HepG2 (cell line): Measurements from ENCODE around the gene CDH23. TPM values are rescaled to one million over a fixed set of nuclear protein-coding genes. Genes with fewer than 3 reads are reported as not detected.

ENCODE experiments used
- ATAC-seq: fragments of 200-7000 bp; cut with Tn5 transposase; 3 replicates; pipeline ENCODE4 v1.9.1; 2020; ENCODE audit warnings: mild to moderate bottlenecking, moderate library complexity
- BruUV-seq: library from RNA; stranded (reverse); fragments of 400-500 nt; replicated peaks from 2 replicates; lab custom pipeline; 2021; lab: Mats Ljungman, UMichigan
- CTCF ChIA-PET: fragments of 300-600 bp; formaldehyde crosslinking; extraction: SDS; loops from one replicate; lab custom pipeline; 2021; ENCODE audit warnings: low total read pairs, inconsistent platforms, low intra/inter-chr PET ratio; lab: Yijun Ruan, JAX
- POLR2A ChIA-PET: fragments of 350-600 bp; sonication (Branson Sonifier 250); formaldehyde crosslinking; loops from one replicate; lab custom pipeline; 2020; ENCODE audit warnings: antibody characterized with exemption, inconsistent platforms; lab: Yijun Ruan, JAX
- DNase-seq: peaks from one replicate; pipeline ENCODE4 v3.0.0-alpha.2; 2015; ENCODE audit warnings: low spot score
- FAIRE-seq: peaks from 3 replicates; lab custom pipeline; 2011; peaks lifted over from hg19 to GRCh38; lab: Jason Lieb, UNC
- H2AFZ ChIP-seq: one replicate; pipeline ENCODE4 v1.6.1; 2011; ENCODE audit warnings: low read length, inconsistent platforms
- H3K27ac ChIP-seq: fragments of 300-600 bp; 3 replicates; pipeline ENCODE4 v1.8.0; 2011; ENCODE audit warnings: mixed run types, mild to moderate bottlenecking, mixed read lengths, low read length, inconsistent platforms; ENCODE audit not compliant: insufficient read depth; ENCODE audit errors: extremely low read length
- H3K27me3 ChIP-seq, 2 experiments: fragments of 200-600 bp in 1 of 2; 2 replicates in 1 of 2; 3 replicates in 1 of 2; pipeline versions ENCODE4 v1.6.0 to v1.8.0; 2011; ENCODE audit warnings: low read length in 2 of 2, mild to moderate bottlenecking in 2 of 2, moderate library complexity in 2 of 2, inconsistent platforms in 1 of 2; ENCODE audit not compliant: insufficient read depth in 2 of 2, control insufficient read depth in 1 of 2
- H3K36me3 ChIP-seq, 2 experiments: fragments of 200-600 bp in 1 of 2; replicated peaks in 1 of 2; 2 replicates in 1 of 2; 3 replicates in 1 of 2; pipeline versions ENCODE4 v1.5.1 to v1.8.0; 2011; ENCODE audit warnings: low read length in 2 of 2, inconsistent platforms in 1 of 2; ENCODE audit not compliant: insufficient read depth in 2 of 2, control insufficient read depth in 1 of 2
- H3K4me1 ChIP-seq: 2 replicates; pipeline ENCODE4 v1.5.1; 2012; ENCODE audit warnings: low read length, inconsistent platforms; ENCODE audit not compliant: insufficient read depth
- H3K4me2 ChIP-seq: 2 replicates; pipeline ENCODE4 v1.6.0; 2011; ENCODE audit warnings: low read depth, low read length, inconsistent platforms
- H3K4me3 ChIP-seq, 3 experiments: fragments of 200-600 bp in 1 of 3; sonication (generic), shearing (Covaris generic) in 1 of 3; replicated peaks in 1 of 3; 2 replicates each; pipeline ENCODE4 v1.5.1; 2011 to 2016; ENCODE audit warnings: low read length in 3 of 3, inconsistent platforms in 2 of 3, low read depth in 2 of 3, mild to moderate bottlenecking in 2 of 3, control low read depth in 1 of 3, mixed read lengths in 1 of 3; ENCODE audit not compliant: insufficient read depth in 1 of 3
- H3K79me2 ChIP-seq: one replicate; pipeline ENCODE4 v1.6.1; 2011; ENCODE audit warnings: low read length, inconsistent platforms; ENCODE audit not compliant: insufficient read depth
- H3K9ac ChIP-seq: 2 replicates; pipeline ENCODE4 v1.6.0; 2011; ENCODE audit warnings: mild to moderate bottlenecking, low read depth, low read length, inconsistent platforms; ENCODE audit not compliant: insufficient read depth
- H3K9me3 ChIP-seq: 2 replicates; pipeline ENCODE4 v1.5.1; 2012; ENCODE audit warnings: mild to moderate bottlenecking, low read length
- H4K20me1 ChIP-seq: 2 replicates; pipeline ENCODE4 v1.6.0; 2011; ENCODE audit warnings: inconsistent platforms, mild to moderate bottlenecking, low read length, moderate library complexity; ENCODE audit not compliant: insufficient read depth
- ARNT2 ChIP-seq: sonication (generic); formaldehyde crosslinking; IDR thresholded peaks from 2 replicates; pipeline ENCODE4 v1.8.0; 2022; ENCODE audit warnings: mild to moderate bottlenecking, low read depth, missing genetic modification reagents, moderate library complexity
- ATF7-NPFF ChIP-seq: sonication (generic); formaldehyde crosslinking; IDR thresholded peaks from 2 replicates; pipeline ENCODE4 v1.8.1; 2023; ENCODE audit warnings: mild to moderate bottlenecking, low read depth, missing genetic modification reagents, moderate library complexity
- GTF2F1 ChIP-seq: fragments of 150-350 bp; IDR thresholded peaks from 2 replicates; pipeline ENCODE4 v1.6.1; 2014; ENCODE audit warnings: low read length
- GTF3A ChIP-seq: sonication (generic); formaldehyde crosslinking; conservative IDR thresholded peaks from 2 replicates; pipeline ENCODE4 v1.4.0; 2020; ENCODE audit warnings: mild to moderate bottlenecking, missing genetic modification reagents
- HMG20A ChIP-seq: IDR thresholded peaks from 2 replicates; pipeline ENCODE4 v1.6.1; 2016; ENCODE audit warnings: borderline replicate concordance
- MYC ChIP-seq: sonication (generic); formaldehyde crosslinking; IDR thresholded peaks from 2 replicates; pipeline ENCODE4 v1.9.0; 2021; ENCODE audit warnings: missing genetic modification reagents, borderline replicate concordance
- PHB2 ChIP-seq: fragments of 450-650 bp; IDR thresholded peaks from 2 replicates; pipeline ENCODE4 v1.6.1; 2018; ENCODE audit not compliant: partially characterized antibody
- PITX1 ChIP-seq: sonication (generic); formaldehyde crosslinking; IDR thresholded peaks from 2 replicates; pipeline ENCODE4 v1.5.1; 2020; ENCODE audit warnings: mild to moderate bottlenecking, missing genetic modification reagents
- RFX1 ChIP-seq: fragments of 450-650 bp; IDR thresholded peaks from 2 replicates; pipeline ENCODE4 v1.6.1; 2017
- SP1 ChIP-seq, 2 experiments: fragments of 450-650 bp in 1 of 2; sonication (generic) in 1 of 2; formaldehyde crosslinking in 1 of 2; IDR thresholded peaks; 2 replicates each; pipeline versions ENCODE4 v1.4.0 to v1.6.1; 2016 to 2020; ENCODE audit warnings: missing genetic modification reagents in 1 of 2
- SP5 ChIP-seq: IDR thresholded peaks from 2 replicates; pipeline ENCODE4 v1.6.1; 2016; ENCODE audit warnings: low read depth, borderline replicate concordance
- YEATS4 ChIP-seq: sonication (generic); formaldehyde crosslinking; IDR thresholded peaks from 2 replicates; pipeline ENCODE4 v1.4.0; 2020; ENCODE audit warnings: missing genetic modification reagents, borderline replicate concordance
- ZNF773 ChIP-seq: sonication (generic); formaldehyde crosslinking; IDR thresholded peaks from 2 replicates; pipeline ENCODE4 v1.4.0; 2020; ENCODE audit warnings: missing genetic modification reagents, borderline replicate concordance
- ZNF878 ChIP-seq: sonication (generic); formaldehyde crosslinking; IDR thresholded peaks from 2 replicates; pipeline ENCODE4 v1.8.1; 2023; ENCODE audit warnings: mild to moderate bottlenecking, missing genetic modification reagents, moderate library complexity
- WGBS: methylation state at CpG from one replicate; pipeline ENCODE4 v1.1.6; 2017; ENCODE audit warnings: low lambda C conversion rate; 5-methylcytosine and 5-hydroxymethylcytosine counted together
- in situ Hi-C: cut with HindIII; loops from 2 replicates; pipeline ENCODE4 v1.10.0; 2017; ENCODE audit warnings: low pct_unique_long_range_greater_than_20kb; ENCODE audit not compliant: extremely low pct_ligation_motif_present
- intact Hi-C: fragments of 100-400 bp; cut with micrococcal nuclease; formaldehyde crosslinking; loops from one replicate; pipeline ENCODE4 v1.10.0; 2022; ENCODE audit not compliant: unreplicated experiment
- polyA plus RNA-seq, 8 experiments: library from polyadenylated mRNA; depleted of rRNA in 3 of 8; stranded (reverse) in 7 of 8; unstranded in 1 of 8; fragments of >200 nt; fragmentation: Illumina TruSeq in 4 of 8; extraction: Trizol in 4 of 8; gene quantifications; 2 replicates each; pipeline versions ENCODE4 v1.2.1 to v1.2.3, GENCODE V29; 2011 to 2016; ENCODE audit warnings: low read depth in 4 of 8, missing spikeins in 1 of 8, mixed read lengths in 1 of 8; ENCODE audit not compliant: insufficient read depth in 1 of 8
- total RNA-seq, 5 experiments: library from RNA; depleted of rRNA; stranded (reverse); fragments of >200 nt; fragmentation: Illumina TruSeq; extraction: Trizol; gene quantifications; 2 replicates each; pipeline ENCODE4 v1.2.3, GENCODE V29; 2016; ENCODE audit warnings: low read depth in 1 of 5
- TF ChIP-seq, protein P1 (sequence below): sonication (generic); formaldehyde crosslinking; conservative IDR thresholded peaks from 2 replicates; pipeline ENCODE4 v1.8.0; 2022; ENCODE audit warnings: missing genetic modification reagents

The CDH23 gene
- total and polyA plus RNA-seq, 2 of the 13 experiments (the other 11 are each of a cell fraction or from before 2014, with no cell fraction given) = 0.13 TPM; not detected in 1

GRCh38 chr10:71487726-71488125, 91.0 kb downstream of the CDH23 start:
- FAIRE-seq = no peak
- no peaks in the 10 kb centered on the region for H3K79me2 ChIP-seq
- 85% methylated on average over 1 of the region's 1 CpG for WGBS
- no peaks in the 10 kb centered on the region for H3K4me1 ChIP-seq
- H3K27me3 ChIP-seq = peaks cover 2 to 23% of the 10 kb centered on the region in 2 experiments; a peak in 3 of 5 replicates
- H3K4me2 ChIP-seq = no peak overlapping the region
- ATAC-seq = no peak
- intact Hi-C loops (no loop called here), in situ Hi-C loops (no loop called here)
- ChIA-PET CTCF (no interaction called here), POLR2A (no interaction called here)
- H3K27ac ChIP-seq = no peak overlapping the region
- no peak overlapping the region for H2AFZ ChIP-seq
- no peaks in the 10 kb centered on the region for H3K36me3 ChIP-seq
- no peaks in the 10 kb centered on the region; the same call in 1 of the 2 replicates for H3K9me3 ChIP-seq
- BruUV-seq = no TSS peak
- no peak for DNase-seq
- H3K4me3 ChIP-seq = no peak overlapping the region
- no peaks in the 10 kb centered on the region for H4K20me1 ChIP-seq
- H3K9ac ChIP-seq = no peak overlapping the region
- TF ChIP-seq ZNF773 (CRISPR knock-in tag) = no peak
- TF ChIP-seq PHB2 = no peak
- no peak for TF ChIP-seq GTF3A (CRISPR knock-in tag)
- TF ChIP-seq ZNF878 (CRISPR knock-in tag) = no peak
- TF ChIP-seq SP1 (IDR thresholded peaks at IDR 0.05) = no peak
- no peak for TF ChIP-seq SP1 (CRISPR knock-in tag; IDR thresholded peaks at IDR 0.05)
- no peak for TF ChIP-seq SP5
- TF ChIP-seq ARNT2 (CRISPR knock-in tag) = no peak
- no peak for TF ChIP-seq PITX1 (CRISPR knock-in tag)
- no peak for TF ChIP-seq ATF7-NPFF
- no peak for TF ChIP-seq HMG20A (CRISPR knock-in tag)
- TF ChIP-seq GTF2F1 = no peak
- no peak for TF ChIP-seq RFX1
- TF ChIP-seq YEATS4 (CRISPR knock-in tag) = no peak
- TF ChIP-seq, protein P1, sequence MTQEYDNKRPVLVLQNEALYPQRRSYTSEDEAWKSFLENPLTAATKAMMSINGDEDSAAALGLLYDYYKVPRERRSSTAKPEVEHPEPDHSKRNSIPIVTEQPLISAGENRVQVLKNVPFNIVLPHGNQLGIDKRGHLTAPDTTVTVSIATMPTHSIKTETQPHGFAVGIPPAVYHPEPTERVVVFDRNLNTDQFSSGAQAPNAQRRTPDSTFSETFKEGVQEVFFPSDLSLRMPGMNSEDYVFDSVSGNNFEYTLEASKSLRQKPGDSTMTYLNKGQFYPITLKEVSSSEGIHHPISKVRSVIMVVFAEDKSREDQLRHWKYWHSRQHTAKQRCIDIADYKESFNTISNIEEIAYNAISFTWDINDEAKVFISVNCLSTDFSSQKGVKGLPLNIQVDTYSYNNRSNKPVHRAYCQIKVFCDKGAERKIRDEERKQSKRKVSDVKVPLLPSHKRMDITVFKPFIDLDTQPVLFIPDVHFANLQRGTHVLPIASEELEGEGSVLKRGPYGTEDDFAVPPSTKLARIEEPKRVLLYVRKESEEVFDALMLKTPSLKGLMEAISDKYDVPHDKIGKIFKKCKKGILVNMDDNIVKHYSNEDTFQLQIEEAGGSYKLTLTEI (CRISPR knock-in tag) = no peak
- no peak for TF ChIP-seq MYC (CRISPR knock-in tag)
